HepG2 (cell line): ENCODE data around the gene ITGB1. TPM values are rescaled to one million over a fixed set of nuclear protein-coding genes. Genes with fewer than 3 reads are reported as not detected.
A peak's percentile ranks its signal among the peaks of the same experiment; 100 is the strongest.

Experiments used
- ARID5B ChIP-seq: IDR thresholded peaks from 2 replicates; pipeline ENCODE4 v1.4.0; 2020; ENCODE audit warnings: mild to moderate bottlenecking, missing genetic modification reagents
- CBFB ChIP-seq: sonication (generic); formaldehyde crosslinking; IDR thresholded peaks from 2 replicates; pipeline ENCODE4 v1.4.0; 2020; ENCODE audit warnings: missing genetic modification reagents
- GATAD1 ChIP-seq: IDR thresholded peaks from 2 replicates; pipeline ENCODE4 v1.6.1; 2016; ENCODE audit warnings: missing genetic modification reagents, missing compliant biosample characterization
- HNF1B ChIP-seq: sonication (generic); formaldehyde crosslinking; IDR thresholded peaks from 2 replicates; pipeline ENCODE4 v1.5.1; 2020; ENCODE audit warnings: mild to moderate bottlenecking, moderate library complexity, missing genetic modification reagents
- HNF4A ChIP-seq: sonication (generic); formaldehyde crosslinking; IDR thresholded peaks from 2 replicates; pipeline ENCODE4 v1.4.0; 2020; ENCODE audit warnings: missing genetic modification reagents
- JUND ChIP-seq: sonication (generic); formaldehyde crosslinking; IDR thresholded peaks from 2 replicates; pipeline ENCODE4 v1.8.0; 2022; ENCODE audit warnings: mild to moderate bottlenecking, missing genetic modification reagents
- NFYC ChIP-seq: IDR thresholded peaks from 2 replicates; pipeline ENCODE4 v1.6.1; 2016; ENCODE audit warnings: missing genetic modification reagents, missing compliant biosample characterization
- SAP130 ChIP-seq: IDR thresholded peaks from 2 replicates; pipeline ENCODE4 v1.6.1; 2016; ENCODE audit warnings: low read depth
- THRA ChIP-seq: sonication (generic); formaldehyde crosslinking; IDR thresholded peaks from 2 replicates; pipeline ENCODE4 v1.4.0; 2020; ENCODE audit warnings: missing genetic modification reagents, borderline replicate concordance
- YEATS2 ChIP-seq: sonication (generic); formaldehyde crosslinking; IDR thresholded peaks from 2 replicates; pipeline ENCODE4 v1.4.0; 2020; ENCODE audit warnings: missing genetic modification reagents, borderline replicate concordance
- ZNF143 ChIP-seq: sonication (generic); formaldehyde crosslinking; IDR thresholded peaks from 2 replicates; pipeline ENCODE4 v1.4.0; 2020; ENCODE audit warnings: missing genetic modification reagents
- ZNF570 ChIP-seq: sonication (generic); formaldehyde crosslinking; IDR thresholded peaks from 2 replicates; pipeline ENCODE4 v1.4.0; 2020; ENCODE audit warnings: mild to moderate bottlenecking, missing genetic modification reagents, borderline replicate concordance
- ZNF687 ChIP-seq: sonication (generic); formaldehyde crosslinking; IDR thresholded peaks from 2 replicates; pipeline ENCODE4 v1.5.1; 2020; ENCODE audit warnings: mild to moderate bottlenecking, missing genetic modification reagents, moderate library complexity
- ZNF768 ChIP-seq: sonication (generic); formaldehyde crosslinking; IDR thresholded peaks from 2 replicates; pipeline ENCODE4 v1.4.0; 2020; ENCODE audit warnings: missing genetic modification reagents
- polyA plus RNA-seq, 8 experiments: library from polyadenylated mRNA; depleted of rRNA in 3 of 8; stranded (reverse) in 7 of 8; unstranded in 1 of 8; fragments of >200 nt; fragmentation: Illumina TruSeq in 4 of 8; extraction: Trizol in 4 of 8; gene quantifications; 2 replicates each; pipeline versions ENCODE4 v1.2.1 to v1.2.3, GENCODE V29; 2011 to 2016; ENCODE audit warnings: low read depth in 4 of 8, missing spikeins in 1 of 8, mixed read lengths in 1 of 8; ENCODE audit not compliant: insufficient read depth in 1 of 8
- total RNA-seq, 5 experiments: library from RNA; depleted of rRNA; stranded (reverse); fragments of >200 nt; fragmentation: Illumina TruSeq; extraction: Trizol; gene quantifications; 2 replicates each; pipeline ENCODE4 v1.2.3, GENCODE V29; 2016; ENCODE audit warnings: low read depth in 1 of 5

Gene ITGB1
- total and polyA plus RNA-seq, 2 of the 13 experiments (the other 11 are each of a cell fraction or from before 2014, with no cell fraction given) = 190 to 204 TPM

- TF ChIP-seq ARID5B (CRISPR knock-in tag) (peak; percentile 78), GATAD1 (CRISPR knock-in tag) (0 out of 2 replicates have a peak, but pooled peaks have one; percentile 12), ZNF687 (CRISPR knock-in tag) (peak; percentile 79), NFYC (CRISPR knock-in tag) (no peak), ZNF768 (CRISPR knock-in tag) (peak; percentile 54; the same call in 1 of the 2 replicates), THRA (CRISPR knock-in tag) (peak; percentile 25; the same call in 1 of the 2 replicates), YEATS2 (peak; percentile 45; the same call in 1 of the 2 replicates), ZNF570 (no peak), ZNF143 (CRISPR knock-in tag) (0 out of 2 replicates have a peak, but pooled peaks have one; percentile 27), CBFB (no peak), SAP130 (peak; percentile 80), JUND (CRISPR knock-in tag) (peak; percentile 48; the same call in 1 of the 2 replicates), HNF1B (CRISPR knock-in tag) (0 out of 2 replicates have a peak, but pooled peaks have one; percentile 21), HNF4A (CRISPR knock-in tag) (0 out of 2 replicates have a peak, but pooled peaks have one; percentile 10)
Measured at GRCh38 chr10:33005322-33006301, 47.6 kb upstream of the ITGB1 start (continued).
